Middle frontal gyrus (tissue), 1 donor: Measurements from ENCODE around the gene F12.

ENCODE experiments used
- DNase-seq: peaks from one replicate; pipeline ENCODE4 v3.0.0-alpha.2; 2015; ENCODE audit warnings: low spot score; ENCODE audit errors: extremely low spot score

The F12 gene

DNA sequence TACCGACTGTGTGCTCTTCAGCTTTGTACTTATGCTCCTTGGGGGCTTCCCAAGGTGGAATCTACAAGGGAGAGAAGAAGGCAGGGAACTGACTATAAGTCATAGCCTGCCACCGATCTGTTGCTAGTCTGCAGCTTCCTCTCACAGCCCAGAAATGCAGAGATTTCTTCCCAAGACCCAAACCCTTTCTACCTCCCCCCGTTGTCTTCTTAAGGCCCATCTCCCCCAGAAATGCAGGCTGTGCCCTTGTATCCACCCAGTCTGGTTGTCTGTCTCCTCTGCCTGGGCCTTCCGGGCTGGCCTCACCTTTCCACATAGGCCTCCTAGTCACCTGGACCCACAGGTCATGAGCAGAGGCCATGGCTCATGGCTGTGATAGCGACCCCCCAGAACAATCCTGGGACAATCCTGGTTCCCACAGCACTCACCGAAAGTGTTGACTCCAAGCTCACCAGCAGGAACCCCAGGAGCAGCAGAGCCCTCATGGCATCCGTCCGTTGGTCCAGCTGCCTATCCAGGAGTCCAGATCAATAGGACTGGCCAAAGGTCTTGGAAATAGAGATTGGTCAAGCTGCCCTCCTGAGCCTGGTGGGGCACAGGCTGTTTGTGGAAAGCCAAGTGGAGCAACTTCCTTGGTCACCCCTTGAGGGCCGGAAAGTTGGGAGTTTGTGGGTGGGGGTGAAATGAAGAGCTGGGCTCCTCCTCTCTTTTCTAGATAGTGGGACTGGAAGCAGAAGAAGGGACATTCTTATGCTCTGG is at the start of gene F12:
Gene F12 (minus strand): TSS at position 522 of the 759 bp plus-strand sequence. CDS start 37 bp downstream, at position 485.
- DNase-seq: no peak

DNA sequence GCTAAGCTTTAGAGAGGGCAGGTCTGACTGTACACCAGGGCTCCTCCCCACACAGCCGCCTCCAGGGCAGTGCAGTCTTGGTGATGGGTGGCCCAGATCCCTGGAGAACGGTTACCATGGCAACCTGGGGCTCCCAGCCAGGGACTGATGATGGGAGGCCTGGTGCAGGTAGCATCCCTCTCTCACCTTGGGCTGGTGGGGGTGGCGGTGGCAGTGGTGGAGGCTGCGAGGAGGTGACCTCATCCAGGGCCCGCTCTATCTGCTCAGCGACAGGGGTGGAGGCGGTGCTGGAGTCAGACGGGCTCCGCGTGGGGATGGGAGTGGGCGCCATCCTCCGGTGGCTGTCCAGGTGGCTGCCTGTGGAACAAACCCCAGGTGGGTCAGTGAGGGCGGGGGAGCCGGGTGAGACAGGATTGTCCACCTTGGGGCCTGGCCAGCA is 49.6 kb upstream of the F12 start:
- DNase-seq: no peak

DNA sequence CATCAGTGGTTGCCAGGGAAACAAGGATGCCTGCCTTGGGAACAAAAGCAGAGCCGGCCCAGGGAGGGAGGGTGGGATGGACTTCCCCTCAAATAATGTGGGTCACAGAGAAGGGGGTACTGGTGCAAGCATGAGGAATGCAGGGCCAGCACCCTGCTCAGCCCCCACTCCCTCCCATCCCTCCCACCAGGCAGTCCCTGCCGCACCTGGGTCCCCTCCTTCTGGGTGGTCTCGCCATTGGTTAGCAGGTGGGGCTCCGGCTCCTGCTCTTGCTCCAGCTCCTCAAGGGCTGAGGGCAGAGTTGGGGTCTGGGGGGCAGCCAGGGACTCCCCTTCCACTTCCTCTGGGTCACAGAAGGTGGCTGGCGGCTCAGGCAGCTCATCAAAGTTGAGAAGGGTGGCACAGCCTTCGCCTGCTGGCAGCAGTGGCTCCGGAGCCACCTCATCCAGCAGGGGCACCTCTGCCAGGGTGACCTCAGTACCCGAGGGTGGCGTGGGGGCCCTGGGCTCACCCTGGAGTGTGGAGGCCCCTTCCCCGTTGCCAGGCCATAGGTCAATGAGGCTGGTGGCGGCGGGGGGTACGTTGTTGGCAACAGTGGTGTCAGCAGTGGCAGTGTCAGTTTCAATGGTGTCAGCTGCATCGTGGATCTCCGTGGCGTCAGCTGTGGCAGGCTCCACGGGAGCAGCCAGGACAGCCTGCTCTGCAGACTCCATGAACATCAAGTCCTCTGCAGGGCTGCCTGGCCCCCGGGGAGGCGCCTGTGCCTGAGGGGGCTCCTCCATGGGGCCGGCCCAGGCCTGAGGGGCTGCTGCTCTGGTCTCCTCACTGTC is 48.7 kb upstream of the F12 start:
- DNase-seq: no peak

DNA sequence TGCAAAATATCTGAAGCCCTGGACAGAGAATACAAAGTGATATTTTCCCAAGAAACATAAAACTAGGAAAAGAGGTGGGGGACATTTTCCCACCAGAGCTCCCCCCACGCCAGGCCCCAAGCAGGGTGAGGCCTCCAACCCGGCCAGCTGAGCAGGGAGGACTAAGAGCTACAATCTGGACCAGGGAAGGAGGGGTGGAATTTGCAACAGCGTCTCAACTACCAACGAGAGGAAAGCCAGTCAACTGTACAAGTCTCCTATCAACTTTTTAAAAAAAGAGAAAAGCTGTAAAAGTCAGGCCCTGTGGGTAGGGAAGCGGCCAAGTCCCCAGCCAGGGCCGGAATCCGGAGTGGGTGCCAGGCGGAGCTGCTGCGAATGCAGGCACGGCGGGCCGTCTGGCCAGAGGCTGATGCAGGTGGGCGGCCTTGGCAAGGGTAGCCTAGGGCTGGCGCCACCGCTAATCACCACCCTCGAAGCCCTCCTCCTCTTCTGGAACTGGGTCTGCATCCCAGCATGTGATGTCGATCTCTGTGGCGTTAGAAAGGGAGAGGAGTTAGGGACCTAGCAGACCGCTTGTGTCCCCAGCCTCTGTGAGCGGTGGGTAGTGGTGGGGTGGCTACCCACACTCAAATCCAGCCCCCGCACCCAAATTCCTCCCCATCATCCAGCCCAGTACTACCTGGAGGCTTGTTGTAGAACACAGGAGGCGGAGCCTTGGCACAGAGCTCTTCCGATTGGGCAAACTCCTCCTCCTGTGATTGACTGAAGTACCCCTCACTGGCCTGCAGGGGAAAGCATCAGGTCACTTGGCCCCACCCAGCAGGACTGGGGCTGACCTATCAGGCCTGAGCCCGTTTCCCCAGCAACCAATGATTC is 47.9 kb upstream of the F12 start:
- peak; percentile 84 for DNase-seq

DNA sequence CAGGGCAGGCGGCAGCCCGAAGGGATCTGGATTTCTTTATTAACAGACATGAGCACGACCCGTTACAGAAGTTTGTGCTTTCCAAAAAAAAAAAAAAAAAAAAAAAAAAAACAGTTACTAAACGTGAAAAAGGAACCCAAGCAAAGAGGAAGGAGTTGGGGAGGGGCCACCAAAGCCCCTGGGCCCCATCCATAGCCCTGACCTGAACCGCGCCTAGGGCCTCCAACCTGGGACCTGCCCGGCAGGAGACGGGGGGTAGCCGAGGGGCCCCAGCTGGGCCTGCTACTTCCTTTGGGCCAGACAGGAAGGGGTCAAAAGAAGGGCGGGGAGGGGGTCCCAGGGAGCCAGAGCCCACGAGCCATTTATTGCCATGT is 47.2 kb upstream of the F12 start:
- no peak for DNase-seq

DNA sequence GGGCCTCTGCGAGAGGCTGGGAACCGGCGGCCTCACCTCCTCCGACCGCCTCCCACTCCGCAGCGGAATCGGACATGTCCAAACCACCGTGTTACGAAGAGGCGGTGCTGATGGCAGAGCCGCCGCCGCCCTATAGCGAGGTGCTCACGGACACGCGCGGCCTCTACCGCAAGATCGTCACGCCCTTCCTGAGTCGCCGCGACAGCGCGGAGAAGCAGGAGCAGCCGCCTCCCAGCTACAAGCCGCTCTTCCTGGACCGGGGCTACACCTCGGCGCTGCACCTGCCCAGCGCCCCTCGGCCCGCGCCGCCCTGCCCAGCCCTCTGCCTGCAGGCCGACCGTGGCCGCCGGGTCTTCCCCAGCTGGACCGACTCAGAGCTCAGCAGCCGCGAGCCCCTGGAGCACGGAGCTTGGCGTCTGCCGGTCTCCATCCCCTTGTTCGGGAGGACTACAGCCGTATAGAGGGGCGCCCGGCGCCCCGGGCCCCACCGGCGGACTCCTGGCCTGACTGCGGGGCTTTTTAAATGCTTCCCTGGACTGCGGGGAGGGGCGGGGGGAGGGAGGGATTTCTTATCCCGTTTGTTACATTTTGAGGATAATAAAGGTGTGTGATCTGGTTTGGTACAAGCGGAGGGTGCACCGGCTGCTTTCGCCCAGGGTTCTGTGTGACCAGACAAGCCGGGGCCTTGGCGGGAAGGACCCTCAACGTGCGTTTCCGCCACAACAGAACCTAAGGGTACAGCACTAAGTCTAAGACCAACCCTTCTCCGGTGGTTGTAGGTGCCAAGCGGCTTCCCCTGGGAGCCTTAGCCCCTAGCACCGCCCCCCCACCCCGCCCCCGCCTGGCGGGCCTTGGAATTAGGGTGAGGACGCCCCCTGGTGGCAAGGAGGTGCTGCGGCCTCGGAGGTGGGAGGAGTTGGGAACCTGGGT is 46.6 kb upstream of the F12 start:
- DNase-seq: no peak

DNA sequence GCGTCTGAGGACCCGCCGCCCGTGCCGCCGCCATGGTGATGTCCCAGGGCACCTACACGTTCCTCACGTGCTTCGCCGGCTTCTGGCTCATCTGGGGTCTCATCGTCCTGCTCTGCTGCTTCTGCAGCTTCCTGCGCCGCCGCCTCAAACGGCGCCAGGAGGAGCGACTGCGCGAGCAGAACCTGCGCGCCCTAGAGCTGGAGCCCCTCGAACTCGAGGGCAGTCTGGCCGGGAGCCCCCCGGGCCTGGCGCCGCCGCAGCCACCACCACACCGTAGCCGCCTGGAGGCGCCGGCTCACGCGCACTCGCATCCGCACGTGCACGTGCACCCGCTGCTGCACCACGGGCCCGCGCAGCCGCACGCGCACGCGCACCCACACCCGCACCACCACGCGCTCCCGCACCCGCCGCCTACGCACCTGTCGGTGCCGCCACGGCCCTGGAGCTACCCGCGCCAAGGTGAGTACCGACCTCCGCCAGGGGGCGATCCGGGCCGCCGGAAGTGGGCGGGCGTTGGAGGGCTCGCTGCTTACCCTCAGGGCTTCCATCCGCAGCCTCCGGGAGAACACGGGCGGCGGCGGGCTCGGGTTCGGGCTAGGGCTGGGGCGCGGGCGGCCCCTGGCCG is 45.8 kb upstream of the F12 start:
- DNase-seq: no peak

DNA sequence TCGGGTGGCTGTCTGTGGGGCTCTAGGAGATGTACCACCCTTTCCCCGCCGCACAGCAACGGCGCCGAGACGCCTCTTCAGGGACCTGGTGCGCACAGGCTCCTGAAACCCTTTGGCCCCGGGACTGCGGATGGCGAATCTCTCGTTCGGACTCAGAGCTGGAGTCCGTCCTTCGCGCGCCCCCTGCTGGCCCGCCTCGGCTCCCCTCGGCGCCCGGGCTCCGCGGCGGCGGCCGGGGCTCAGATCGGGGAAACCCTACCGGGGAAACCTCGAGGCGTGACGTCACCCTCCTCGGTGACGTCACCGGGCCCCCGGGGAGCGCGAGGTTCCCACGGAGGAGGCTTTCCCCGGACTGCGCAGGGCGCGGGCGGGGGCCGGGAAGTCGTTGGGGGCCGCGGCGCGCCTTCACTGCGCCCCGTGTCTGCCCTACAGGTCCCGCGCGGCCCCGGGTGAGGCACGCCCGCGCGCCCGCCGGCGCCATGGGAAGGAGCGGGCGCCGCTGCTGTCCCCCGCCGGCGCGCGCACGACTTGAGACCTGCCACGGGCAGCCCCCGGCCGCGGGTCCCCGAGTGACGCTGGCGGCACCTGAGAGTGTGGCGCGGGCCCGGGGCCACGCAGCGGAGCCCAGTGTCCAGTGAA is 45.2 kb upstream of the F12 start:
- DNase-seq: peak; percentile 77

DNA sequence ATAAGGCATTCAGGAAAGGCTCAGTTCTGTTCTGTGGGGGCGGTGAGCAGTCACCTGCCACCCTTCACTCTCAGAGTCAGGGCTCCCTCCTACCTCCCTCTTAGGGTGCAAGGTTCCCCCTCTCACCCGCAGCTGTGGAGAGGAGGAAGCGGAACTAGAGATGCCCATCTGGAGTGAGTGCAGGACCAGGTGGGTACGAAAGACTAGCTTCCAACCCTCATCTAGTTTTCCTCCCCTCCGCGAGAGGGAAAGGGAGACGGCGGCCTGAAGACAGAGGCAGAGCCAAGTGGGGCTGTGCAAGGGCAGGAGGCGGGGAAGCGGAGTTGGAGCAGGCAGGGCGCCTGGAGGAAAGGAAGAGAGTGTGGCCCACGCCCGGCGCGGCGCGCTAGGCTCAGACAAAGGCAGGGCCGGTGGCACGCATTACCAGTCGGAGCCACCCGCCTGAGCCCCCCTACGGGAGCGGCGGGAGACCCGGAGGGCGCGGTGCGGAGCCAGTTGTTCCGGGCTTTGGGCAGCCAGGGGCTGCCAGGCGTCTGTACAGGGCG is 44.6 kb upstream of the F12 start:
- no peak for DNase-seq

DNA sequence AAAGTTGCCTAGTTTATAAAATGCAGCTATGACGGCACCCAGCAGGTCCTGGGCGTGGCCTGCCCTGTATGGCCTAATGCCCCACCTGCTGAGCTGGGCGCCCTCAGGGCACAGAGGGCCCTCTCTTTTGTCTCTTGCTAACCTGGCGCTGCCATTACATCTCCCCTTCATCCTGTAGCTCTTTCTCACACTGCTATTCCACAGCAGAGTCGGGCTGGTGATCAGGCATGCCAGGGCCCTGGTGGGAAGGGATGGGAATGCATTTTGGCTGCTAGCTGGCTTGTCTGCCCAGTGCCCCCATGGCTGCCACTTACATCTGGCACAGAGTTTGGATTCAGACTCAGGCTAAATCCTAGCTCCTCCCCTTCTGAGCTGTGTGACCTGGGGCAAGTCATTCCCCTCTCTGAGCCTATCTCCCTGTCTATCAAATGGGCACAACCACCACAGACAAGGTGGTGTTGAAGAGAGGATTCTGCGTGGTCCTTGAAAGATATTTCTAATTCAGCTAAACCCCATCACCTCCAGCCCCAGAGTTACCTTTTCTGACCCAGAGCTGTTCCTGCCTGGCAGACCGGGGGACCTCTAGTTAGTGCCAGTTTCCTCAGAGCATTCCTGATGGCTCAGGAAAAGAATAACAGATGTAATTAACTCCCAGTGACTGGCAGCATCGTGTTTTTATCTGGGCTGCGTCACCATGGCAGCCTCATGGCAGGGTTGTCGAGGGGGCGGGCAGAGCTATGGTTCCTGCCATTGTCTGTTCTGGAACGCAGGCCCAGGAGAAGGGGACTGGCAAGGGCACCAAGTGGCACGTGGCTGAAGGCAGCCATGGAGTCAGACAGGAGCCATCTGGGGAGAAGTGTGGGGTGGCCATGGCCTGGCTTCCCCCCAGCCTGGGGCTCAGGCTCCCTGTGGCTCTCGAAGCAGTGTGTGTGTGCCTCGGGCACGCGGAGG is 43.6 kb upstream of the F12 start:
- no peak for DNase-seq

DNA sequence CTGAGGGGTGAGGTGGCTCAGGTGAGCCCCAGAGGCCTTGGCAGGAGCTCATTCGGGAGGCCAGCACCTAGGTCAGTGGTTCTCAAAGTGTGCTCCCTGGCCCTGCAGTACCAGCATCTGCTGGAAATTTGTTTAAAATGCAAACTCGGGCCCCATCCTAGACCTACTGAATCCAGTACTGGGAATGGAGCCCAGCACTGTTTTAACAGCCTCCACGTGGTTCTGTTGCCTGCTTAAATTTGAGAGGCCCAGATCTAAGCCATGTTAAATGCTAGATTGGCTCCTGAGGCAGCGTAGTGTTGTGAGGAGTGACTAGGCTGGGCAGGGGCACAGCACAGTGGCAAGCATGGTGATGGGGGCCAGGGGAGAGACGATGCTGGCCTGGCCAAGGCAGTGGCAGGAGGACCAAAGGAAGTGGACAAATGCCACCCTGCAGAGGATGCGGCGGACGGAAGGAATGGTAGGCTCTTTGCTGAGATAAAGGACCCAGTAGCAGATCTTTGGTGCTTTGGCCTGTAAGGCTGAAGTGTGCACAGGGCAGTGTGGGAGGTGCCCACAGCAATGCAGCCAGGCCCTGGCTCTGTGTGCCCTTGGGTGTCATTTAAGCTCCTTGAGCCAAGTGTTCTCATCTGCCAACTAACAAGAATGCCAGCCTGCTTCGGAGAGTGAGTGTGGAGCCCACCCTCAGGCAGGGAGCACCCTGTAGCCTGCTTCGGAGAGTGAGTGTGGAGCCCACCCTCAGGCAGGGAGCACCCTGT is 41.5 kb upstream of the F12 start:
- no peak for DNase-seq

DNA sequence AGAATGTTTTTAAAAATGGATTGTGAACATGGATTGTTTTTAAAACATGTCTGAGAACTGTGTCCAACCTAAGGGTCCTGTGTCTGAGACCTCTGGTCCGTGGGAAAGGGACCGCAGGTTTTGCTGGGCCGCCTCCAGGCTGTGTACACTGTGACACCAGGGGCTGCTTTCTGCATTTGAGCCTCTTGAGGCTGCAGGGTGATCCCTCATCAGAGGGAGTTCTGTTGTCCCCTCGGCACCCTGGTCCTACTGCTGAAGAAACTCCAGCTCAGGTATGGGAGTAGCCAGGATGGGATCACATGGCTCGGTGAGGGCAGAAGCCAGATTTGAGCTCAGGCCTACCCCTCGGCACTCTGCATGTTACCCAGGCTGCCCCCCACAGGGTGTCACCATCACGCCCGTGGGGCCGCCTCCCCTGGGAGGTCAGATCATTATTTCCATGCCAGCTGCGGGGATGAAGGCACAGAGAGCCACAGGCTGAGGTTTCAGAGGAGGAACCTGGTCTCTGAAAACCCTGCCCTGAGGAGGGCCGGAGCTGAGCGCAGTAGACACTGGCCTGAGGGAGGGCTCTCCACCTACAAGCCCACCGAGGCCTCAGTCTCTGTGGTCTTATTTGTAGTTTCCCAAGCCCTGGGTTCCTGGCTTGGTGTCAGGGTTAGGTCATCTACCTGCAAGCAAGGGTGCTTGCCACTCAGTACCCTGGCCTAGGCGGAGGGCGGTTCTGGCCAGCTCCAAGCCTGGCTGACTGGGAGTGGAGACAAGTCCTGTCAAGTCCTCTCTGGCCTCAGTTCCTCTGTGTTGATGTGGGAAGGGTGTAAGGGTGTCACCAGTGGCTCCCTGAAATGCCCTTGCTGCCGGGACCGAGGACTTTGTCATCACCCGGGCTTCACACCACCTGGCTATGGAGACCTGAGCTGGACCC is 40.0 kb upstream of the F12 start:
- DNase-seq: no peak

DNA sequence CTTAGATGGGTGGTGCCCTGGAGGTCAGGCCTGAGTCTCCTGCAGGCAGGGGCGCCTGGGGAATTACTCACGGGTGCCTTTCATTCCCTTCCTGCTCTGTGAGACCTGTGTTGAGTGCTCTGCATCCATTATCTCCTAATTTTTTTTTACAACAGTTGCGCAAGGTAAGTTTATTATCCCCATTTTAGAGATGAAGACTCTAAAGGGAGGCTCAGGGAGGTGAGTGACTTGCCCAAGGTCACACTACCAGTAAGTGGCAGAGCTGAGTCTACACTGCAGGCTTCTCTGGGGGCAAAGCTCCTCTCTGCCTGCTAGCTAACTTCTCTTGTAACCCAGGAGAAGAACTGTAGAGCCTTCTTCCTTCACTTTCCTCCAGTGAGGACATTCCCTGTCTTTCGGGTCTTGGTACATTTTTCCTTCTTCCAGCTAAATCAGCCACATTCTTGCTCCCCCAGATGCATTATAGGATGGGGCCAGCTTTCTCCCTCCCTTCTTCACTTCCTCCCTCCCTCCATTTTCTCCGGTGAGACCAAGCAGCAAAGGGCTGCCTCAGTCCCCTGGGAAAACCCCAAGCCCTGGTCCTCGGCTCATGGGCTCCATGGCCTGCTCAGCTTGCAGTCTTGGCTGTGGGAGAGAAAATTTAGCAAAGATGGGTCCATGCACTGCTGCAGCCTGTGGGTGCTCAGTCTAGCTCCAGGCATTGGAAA is 39.0 kb upstream of the F12 start:
- no peak for DNase-seq

DNA sequence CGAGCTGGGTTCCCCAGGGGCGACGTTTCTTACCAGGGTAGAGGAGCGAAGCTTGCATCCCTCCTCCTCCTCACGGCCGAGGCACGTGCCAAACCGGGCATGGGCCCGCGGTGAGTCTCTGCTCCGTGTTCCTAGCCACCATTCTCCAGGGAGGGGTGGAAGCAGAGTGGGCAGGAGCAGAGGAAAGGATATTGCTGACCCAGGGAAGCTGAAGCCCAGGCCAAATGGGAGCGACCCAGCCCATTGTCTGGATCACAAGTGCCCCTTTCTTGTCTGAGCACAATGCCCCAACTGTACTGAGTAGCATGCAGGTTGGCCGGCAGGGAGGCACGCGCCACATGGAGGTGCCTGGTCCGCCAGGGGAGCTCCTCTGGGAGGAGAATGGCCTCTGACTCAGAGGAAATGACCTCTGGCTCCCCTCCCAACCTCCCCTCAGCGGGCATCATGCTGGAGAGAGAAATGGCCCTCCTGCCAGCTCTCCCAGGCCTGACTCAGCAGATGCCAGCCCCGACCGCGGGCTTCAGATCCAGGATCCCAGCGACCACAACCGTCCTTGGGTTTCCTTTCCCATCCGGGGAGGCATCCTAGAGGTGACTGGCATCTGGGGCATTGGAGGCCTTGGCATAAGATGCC is 38.4 kb upstream of the F12 start:
- no peak for DNase-seq

DNA sequence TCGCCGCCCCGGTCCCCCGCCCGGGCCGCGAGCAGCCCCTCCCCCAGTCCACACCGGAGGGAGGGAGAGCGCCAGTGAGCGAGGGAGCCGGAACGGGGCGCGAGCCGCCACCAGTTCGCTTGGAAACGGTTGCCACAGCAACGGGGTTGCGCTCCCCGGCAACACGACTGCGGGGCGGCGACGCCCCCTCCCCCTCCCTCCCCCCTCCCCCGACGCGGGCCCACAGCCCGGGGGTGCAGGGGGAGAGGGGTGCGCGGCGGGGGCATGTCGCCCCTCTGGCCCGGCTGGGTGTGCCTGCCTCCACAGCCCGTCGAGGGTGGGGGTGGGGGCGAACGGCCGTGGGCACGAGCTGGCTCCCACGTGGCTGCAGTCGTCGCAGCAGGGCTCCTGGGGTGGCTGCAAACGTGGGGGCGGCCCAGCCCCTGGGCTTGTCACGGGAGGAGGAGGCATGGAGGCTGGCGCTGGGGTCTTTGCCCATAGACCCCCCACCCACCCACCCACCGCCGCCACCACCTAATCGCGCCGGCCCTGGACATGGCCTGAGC is 37.8 kb upstream of the F12 start:
- no peak for DNase-seq
